IMR-90 (cell line): ENCODE data around the gene TMTC2. TPM values are rescaled to one million over a fixed set of nuclear protein-coding genes. Genes with fewer than 3 reads are reported as not detected.

Experiments
- ATAC-seq: fragments of 200-7000 bp; cut with Tn5 transposase; 2 replicates; pipeline ENCODE4 v1.9.1; 2020; ENCODE audit warnings: low read depth, mild to moderate bottlenecking, moderate library complexity
- BruUV-seq: library from RNA; stranded (reverse); fragments of 400-500 nt; replicated peaks from 2 replicates; lab custom pipeline; 2021; lab: Mats Ljungman, UMichigan
- CTCF ChIA-PET: fragments of 300-600 bp; formaldehyde crosslinking; extraction: SDS; loops from one replicate; lab custom pipeline; 2021; ENCODE audit warnings: antibody characterized with exemption; lab: Yijun Ruan, JAX
- POLR2A ChIA-PET: fragments of 300-600 bp; sonication (Branson Sonifier 250); formaldehyde crosslinking; loops from one replicate; lab custom pipeline; 2022; ENCODE audit warnings: antibody characterized with exemption; ENCODE audit not compliant: unreplicated experiment; lab: Charles Lee
- DNase-seq: peaks from one replicate; pipeline ENCODE4 v3.0.0; 2013
- H2AFZ ChIP-seq: replicated peaks from 2 replicates; pipeline ENCODE3; 2013; ENCODE audit warnings: low read length, mild to moderate bottlenecking; ENCODE audit not compliant: poor library complexity
- H2AK5ac ChIP-seq: 2 replicates; pipeline ENCODE4 v1.6.1; 2013; ENCODE audit warnings: low read depth, low read length, inconsistent platforms
- H2AK9ac ChIP-seq: replicated peaks from 2 replicates; pipeline ENCODE3; 2013; ENCODE audit warnings: mild to moderate bottlenecking, low read depth, low read length, moderate library complexity; ENCODE audit not compliant: poor library complexity
- H2BK120ac ChIP-seq: 2 replicates; pipeline ENCODE4 v1.6.1; 2013; ENCODE audit warnings: low read depth, low read length, inconsistent platforms
- H2BK15ac ChIP-seq: 3 replicates; pipeline ENCODE4 v1.6.1; 2013; ENCODE audit warnings: low read depth, low read length, inconsistent platforms
- H2BK20ac ChIP-seq: 2 replicates; pipeline ENCODE4 v1.6.1; 2013; ENCODE audit warnings: low read depth, mild to moderate bottlenecking, inconsistent platforms, low read length, moderate library complexity
- H2BK5ac ChIP-seq: 2 replicates; pipeline ENCODE4 v1.6.1; 2013; ENCODE audit warnings: mild to moderate bottlenecking, low read depth, low read length, inconsistent platforms; ENCODE audit not compliant: poor library complexity, severe bottlenecking
- H3K14ac ChIP-seq: replicated peaks from 2 replicates; pipeline ENCODE4 v1.6.1; 2013; ENCODE audit warnings: low read depth, low read length, inconsistent platforms
- H3K18ac ChIP-seq: 2 replicates; pipeline ENCODE4 v1.6.1; 2013; ENCODE audit warnings: low read depth, low read length, control low read depth
- H3K23ac ChIP-seq: 2 replicates; pipeline ENCODE4 v1.6.1; 2013; ENCODE audit warnings: low read depth, low read length, inconsistent platforms
- H3K27ac ChIP-seq: 2 replicates; pipeline ENCODE4 v1.5.1; 2013; ENCODE audit warnings: mild to moderate bottlenecking, control low read depth, low read length; ENCODE audit not compliant: insufficient read depth
- H3K27me3 ChIP-seq: 2 replicates; pipeline ENCODE4 v1.6.1; 2013; ENCODE audit warnings: low read length; ENCODE audit not compliant: control insufficient read depth, insufficient read depth
- H3K36me3 ChIP-seq: 2 replicates; pipeline ENCODE4 v1.6.1; 2013; ENCODE audit warnings: low read length, mixed read lengths; ENCODE audit not compliant: control insufficient read depth, insufficient read depth
- H3K4ac ChIP-seq: 2 replicates; pipeline ENCODE4 v1.6.1; 2013; ENCODE audit warnings: low read depth, low read length, inconsistent platforms
- H3K4me1 ChIP-seq: 2 replicates; pipeline ENCODE4 v1.6.1; 2013; ENCODE audit warnings: low read length, mixed read lengths; ENCODE audit not compliant: control insufficient read depth, insufficient read depth
- H3K4me2 ChIP-seq: 2 replicates; pipeline ENCODE4 v1.6.1; 2013; ENCODE audit warnings: low read depth, mild to moderate bottlenecking, control low read depth, low read length, moderate library complexity
- H3K4me3 ChIP-seq: 2 replicates; pipeline ENCODE4 v1.5.1; 2013; ENCODE audit warnings: low read depth, mild to moderate bottlenecking, control low read depth, low read length, moderate library complexity; ENCODE audit not compliant: insufficient read depth
- H3K56ac ChIP-seq: 2 replicates; pipeline ENCODE4 v1.6.1; 2013; ENCODE audit warnings: low read length, inconsistent platforms; ENCODE audit not compliant: insufficient read depth; ENCODE audit errors: extremely low read depth
- H3K79me1 ChIP-seq, 2 experiments: 2 replicates each; pipeline ENCODE4 v1.6.1; 2013; ENCODE audit warnings: low read length in 2 of 2, inconsistent platforms in 1 of 2, low read depth in 1 of 2
- H3K9ac ChIP-seq: 2 replicates; pipeline ENCODE4 v1.6.1; 2013; ENCODE audit warnings: low read depth, low read length, control low read depth
- H3K9me1 ChIP-seq: 2 replicates; pipeline ENCODE4 v1.6.1; 2013; ENCODE audit warnings: low read length, inconsistent platforms; ENCODE audit not compliant: insufficient read depth
- H3K9me3 ChIP-seq: 2 replicates; pipeline ENCODE4 v1.6.1; 2013; ENCODE audit warnings: low read length; ENCODE audit not compliant: control insufficient read depth, insufficient read depth
- H4K20me1 ChIP-seq: 2 replicates; pipeline ENCODE4 v1.6.1; 2013; ENCODE audit warnings: low read length, inconsistent platforms; ENCODE audit not compliant: insufficient read depth
- H4K5ac ChIP-seq: 2 replicates; pipeline ENCODE4 v1.6.1; 2013; ENCODE audit warnings: mild to moderate bottlenecking, low read depth, low read length, control low read depth
- H4K8ac ChIP-seq, 2 experiments: 2 replicates each; pipeline ENCODE4 v1.6.1; 2013; ENCODE audit warnings: low read depth in 2 of 2, low read length in 2 of 2, control low read depth in 1 of 2, inconsistent platforms in 1 of 2
- H4K91ac ChIP-seq: 2 replicates; pipeline ENCODE4 v1.6.1; 2013; ENCODE audit warnings: low read depth, low read length, inconsistent platforms; ENCODE audit not compliant: insufficient read depth
- BHLHE40 ChIP-seq: fragments of 150-350 bp; IDR thresholded peaks from 2 replicates; pipeline ENCODE4 v1.6.1; 2016; ENCODE audit warnings: mild to moderate bottlenecking, low read depth, low read length
- CEBPB ChIP-seq: IDR thresholded peaks from 2 replicates; pipeline ENCODE4 v1.6.1; 2012; ENCODE audit warnings: low read depth, low read length, improper control_type of control experiment
- CHD1 ChIP-seq: IDR thresholded peaks from 2 replicates; pipeline ENCODE4 v1.6.1; 2012; ENCODE audit warnings: low read depth, low read length, improper control_type of control experiment
- CTCF ChIP-seq: conservative IDR thresholded peaks from 2 replicates; pipeline ENCODE4 v1.5.1; 2012; ENCODE audit warnings: mild to moderate bottlenecking, low read depth, low read length, improper control_type of control experiment
- ELK1 ChIP-seq: fragments of 150-350 bp; IDR thresholded peaks from 2 replicates; pipeline ENCODE4 v1.6.1; 2016; ENCODE audit warnings: low read depth, mild to moderate bottlenecking, low read length, moderate library complexity, borderline replicate concordance
- FOS ChIP-seq: fragments of 150-350 bp; IDR thresholded peaks from 2 replicates; pipeline ENCODE4 v1.6.1; 2016; ENCODE audit warnings: low read depth, low read length
- MAFK ChIP-seq: IDR thresholded peaks from 2 replicates; pipeline ENCODE4 v1.6.1; 2012; ENCODE audit warnings: low read depth, low read length, improper control_type of control experiment
- MAZ ChIP-seq: IDR thresholded peaks from 2 replicates; pipeline ENCODE4 v1.6.1; 2012; ENCODE audit warnings: low read depth, mild to moderate bottlenecking, low read length, improper control_type of control experiment, moderate library complexity, borderline replicate concordance
- MXI1 ChIP-seq: IDR thresholded peaks from 2 replicates; pipeline ENCODE4 v1.6.1; 2012; ENCODE audit warnings: low read depth, mild to moderate bottlenecking, low read length, moderate library complexity, borderline replicate concordance
- NFE2L2 ChIP-seq: fragments of 150-350 bp; IDR thresholded peaks from 2 replicates; pipeline ENCODE4 v1.6.1; 2016; ENCODE audit warnings: low read depth, mild to moderate bottlenecking, low read length
- POLR2A ChIP-seq: IDR thresholded peaks from 2 replicates; pipeline ENCODE4 v1.6.1; 2012; ENCODE audit warnings: mild to moderate bottlenecking, low read depth, low read length
- RAD21 ChIP-seq: IDR thresholded peaks from 2 replicates; pipeline ENCODE4 v1.6.1; 2012; ENCODE audit warnings: low read length, improper control_type of control experiment
- RCOR1 ChIP-seq: IDR thresholded peaks from 2 replicates; pipeline ENCODE4 v1.6.1; 2012; ENCODE audit warnings: mild to moderate bottlenecking, low read length, improper control_type of control experiment; ENCODE audit not compliant: insufficient replicate concordance
- RFX5 ChIP-seq: IDR thresholded peaks from 2 replicates; pipeline ENCODE4 v1.8.0; 2012; ENCODE audit warnings: low read depth, mild to moderate bottlenecking, low read length, moderate library complexity
- SMC3 ChIP-seq: fragments of 150-350 bp; IDR thresholded peaks from 2 replicates; pipeline ENCODE4 v1.6.1; 2016; ENCODE audit warnings: low read depth, mild to moderate bottlenecking, antibody characterized with exemption, low read length, moderate library complexity
- USF2 ChIP-seq: fragments of 150-350 bp; IDR thresholded peaks from 2 replicates; pipeline ENCODE4 v1.6.1; 2017; ENCODE audit warnings: mild to moderate bottlenecking, antibody characterized with exemption, low read length, low read depth
- WGBS, 2 experiments: methylation state at CpG; one replicate each; pipeline versions ENCODE4 v1.1.5 to v1.1.7; 2013; ENCODE audit warnings: missing lambda C conversion rate in 2 of 2; ENCODE audit not compliant: insufficient read length in 1 of 2; ENCODE audit errors: extremely low coverage in 2 of 2; 5-methylcytosine and 5-hydroxymethylcytosine counted together
- dilution Hi-C: fragments of 300-500 bp; cut with HindIII; formaldehyde crosslinking; loops from one replicate; pipeline ENCODE4 v1.14.3; 2018; ENCODE audit warnings: low sequenced_read_pairs; ENCODE audit not compliant: unreplicated experiment
- in situ Hi-C: fragments of 300-500 bp; cut with MboI; formaldehyde crosslinking; loops from 3 replicates; pipeline ENCODE4 v1.14.3; 2019; ENCODE audit warnings: low sequenced_read_pairs, inconsistent platforms, mixed read lengths
- intact Hi-C: fragments of 100-400 bp; cut with micrococcal nuclease; formaldehyde crosslinking; loops from 2 replicates; pipeline ENCODE4 v1.10.0; 2022
- polyA plus RNA-seq, 3 experiments: library from polyadenylated mRNA; depleted of rRNA; stranded (reverse); fragments of >200 nt; gene quantifications; 2 replicates each; pipeline ENCODE4 v1.2.3, GENCODE V29; 2012; ENCODE audit warnings: low replicate concordance in 1 of 3
- total RNA-seq: library from RNA; depleted of rRNA; stranded (reverse); fragments of >200 nt; gene quantifications from 2 replicates; pipeline ENCODE4 v1.2.3, GENCODE V29; 2012

Gene TMTC2
- total and polyA plus RNA-seq, 2 of the 4 experiments (the other 2 are of a cell fraction), result 0.56 to 1.4 TPM

GRCh38 chr12:82685790-82686167 lies 927 bp upstream of the TMTC2 start:
- Histone ChIP-seq H2AK9ac (no peak overlapping the region), H2BK5ac (no peak overlapping the region), H3K14ac (no peak overlapping the region), H2BK20ac (no peak overlapping the region), H3K79me1 (no peaks in the 10 kb centered on the region), H2BK15ac (no peak overlapping the region), H4K5ac (no peak overlapping the region), H3K4me2 (peak overlapping the region; percentile 96), H2BK120ac (no peak overlapping the region), H3K56ac (no peak overlapping the region), H3K4me1 (no peaks in the 10 kb centered on the region), H4K20me1 (no peaks in the 10 kb centered on the region), H3K9ac (peak overlapping the region; percentile 61; the same call in 1 of the 2 replicates), H3K9me3 (no peaks in the 10 kb centered on the region), H3K18ac (no peak overlapping the region), H3K27ac (no peak overlapping the region), H3K27me3 (no peaks in the 10 kb centered on the region), H2AFZ (peak overlapping the region; percentile 99), H2AK5ac (no peak overlapping the region), H4K91ac (no peak overlapping the region), H3K4me3 (peak overlapping the region; percentile 82), H3K36me3 (no peaks in the 10 kb centered on the region), H3K4ac (no peak overlapping the region), H4K8ac (no peak overlapping the region), H3K9me1 (no peaks in the 10 kb centered on the region), H3K23ac (no peak overlapping the region)
- dilution Hi-C loops, result no loop called here
- 0% methylated on average over 6 of the region's 11 CpGs; no CpG with 5 or more reads in 1 of the 2 experiments for WGBS, 2 experiments
- TF ChIP-seq MXI1 (0 out of 2 replicates have a peak, but pooled peaks have one; percentile 56), FOS (no peak), MAFK (no peak), CEBPB (no peak), MAZ (no peak), NFE2L2 (no peak), CTCF (peak; percentile 90), POLR2A (no peak), SMC3 (peak; percentile 69), RFX5 (no peak), USF2 (no peak), CHD1 (no peak), ELK1 (no peak), RCOR1 (no peak), RAD21 (peak; percentile 82), BHLHE40 (no peak)
- ChIA-PET CTCF (interaction anchor here (0.5 to 2.0 kb wide), 9 partner anchors 9 to 1818 kb away, joined by 3 to 12 read pairs (median 4); partner anchors contain the start of genes CCDC59 and METTL25), POLR2A (interaction anchor here (0.6 kb wide), 2 partner anchors 24 to 531 kb away, joined by 3 to 4 read pairs; no protein-coding TSS in a partner anchor)
- in situ Hi-C loops, result loop anchor here (5.0 kb wide), 1 partner anchor 1822 kb away; no protein-coding TSS in a partner anchor
- ATAC-seq (peak; percentile 60), DNase-seq (peak; percentile 86)
- no TSS peak for BruUV-seq
- intact Hi-C loops, result loop anchor here (1.0 to 2.0 kb wide), 3 partner anchors 1141 to 1818 kb away; no protein-coding TSS in a partner anchor
